ENCODE measurements around the gene STIM2. TPM values are rescaled to one million over a fixed set of nuclear protein-coding genes. Genes with fewer than 3 reads are reported as not detected.

STIM2 gene
- total RNA-seq, 1 experiment from 2014 or later: 15.5 TPM

DNA sequence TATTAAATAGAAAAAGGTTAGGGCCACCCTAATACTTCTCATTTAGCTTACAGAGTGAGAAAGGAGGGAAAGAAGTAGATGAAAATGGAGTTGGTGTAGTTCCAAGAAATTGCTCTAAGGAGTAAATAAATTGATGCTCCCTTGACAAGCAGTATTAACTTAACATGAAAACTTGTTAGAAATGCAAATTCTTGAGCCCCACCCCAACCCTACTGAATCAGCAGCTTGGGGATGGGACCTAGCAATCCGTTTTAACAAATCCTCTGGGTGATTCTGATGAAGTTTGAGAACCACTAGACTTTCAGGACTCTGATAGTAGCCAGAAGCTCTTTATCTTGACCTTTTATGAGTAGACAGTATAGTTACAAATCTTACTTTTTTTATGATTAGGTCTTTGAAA is 74.8 kb downstream of the STIM2 start:
- no TSS peak for BruUV-seq (replicated peaks)
- POLR2A ChIA-PET (ENCODE audit: unreplicated experiment): no interaction called here
- no peak overlapping the region for H2AFZ ChIP-seq (ENCODE audit: low read length)
- DNase-seq: no peak
- no peak overlapping the region for H3K4me2 ChIP-seq (ENCODE audit: low read length)
- H3K27me3 ChIP-seq (ENCODE audit: low read length): no peaks in the 10 kb centered on the region
- no peaks in the 10 kb centered on the region for H3K9me2 ChIP-seq (replicated peaks; ENCODE audit: low read length)
- H3F3A ChIP-seq (ENCODE audit: low read length, unreplicated experiment): no peaks in the 10 kb centered on the region
- intact Hi-C loops (cut with micrococcal nuclease): no loop called here
- no peaks in the 10 kb centered on the region for H3K36me3 ChIP-seq (ENCODE audit: low read depth, low read length)
- H3K79me2 ChIP-seq (ENCODE audit: low read length): no peaks in the 10 kb centered on the region
- no peak overlapping the region for H3K4me3 ChIP-seq (ENCODE audit: low read length)
- no peak for TF ChIP-seq CTCF (conservative IDR thresholded peaks at IDR 0.05; ENCODE audit: low read depth, low read length)
- no peak for TF ChIP-seq EZH2 (IDR thresholded peaks at IDR 0.05; ENCODE audit: low read length, unreplicated experiment)
- no peak for TF ChIP-seq EZH2phosphoT487 (IDR thresholded peaks at IDR 0.05; ENCODE audit: borderline replicate concordance, low read length)
- no peak overlapping the region for H3K27ac ChIP-seq (ENCODE audit: low read length)
- H4K20me1 ChIP-seq (ENCODE audit: low read length): 0 out of 2 replicates have a peak, but pooled peaks cover 3% of the 10 kb centered on the region
- H3K9me3 ChIP-seq (ENCODE audit: low read length): no peaks in the 10 kb centered on the region
- H3K9ac ChIP-seq (ENCODE audit: low read length): no peak overlapping the region
- no peaks in the 10 kb centered on the region for H3K4me1 ChIP-seq (ENCODE audit: insufficient read depth, low read length)
- no peak for ATAC-seq
- CTCF ChIA-PET: no interaction called here

GRCh38 chr4:26936284-26937065 is 75.8 kb downstream of the STIM2 start:
- POLR2A ChIA-PET (ENCODE audit: unreplicated experiment): no interaction called here
- 0 out of 2 replicates have a peak, but pooled peaks cover 3% of the 10 kb centered on the region for H4K20me1 ChIP-seq (ENCODE audit: low read length)
- intact Hi-C loops (cut with micrococcal nuclease): no loop called here
- H3K9me3 ChIP-seq (ENCODE audit: low read length): no peaks in the 10 kb centered on the region
- no peak overlapping the region for H3K27ac ChIP-seq (ENCODE audit: low read length)
- H3K27me3 ChIP-seq (ENCODE audit: low read length): no peaks in the 10 kb centered on the region
- CTCF ChIA-PET: no interaction called here
- no peaks in the 10 kb centered on the region for H3K9me2 ChIP-seq (replicated peaks; ENCODE audit: low read length)
- BruUV-seq (replicated peaks): no TSS peak
- H3K9ac ChIP-seq (ENCODE audit: low read length): no peak overlapping the region
- H3K4me1 ChIP-seq (ENCODE audit: insufficient read depth, low read length): no peaks in the 10 kb centered on the region
- no peak overlapping the region for H3K4me2 ChIP-seq (ENCODE audit: low read length)
- no peaks in the 10 kb centered on the region for H3F3A ChIP-seq (ENCODE audit: low read length, unreplicated experiment)
- ATAC-seq (no peak), DNase-seq (no peak)
- H2AFZ ChIP-seq (ENCODE audit: low read length): no peak overlapping the region
- no peaks in the 10 kb centered on the region for H3K36me3 ChIP-seq (ENCODE audit: low read depth, low read length)
- TF ChIP-seq EZH2 (IDR thresholded peaks at IDR 0.05; ENCODE audit: low read length, unreplicated experiment) (no peak), CTCF (conservative IDR thresholded peaks at IDR 0.05; ENCODE audit: low read depth, low read length) (no peak)
- H3K4me3 ChIP-seq (ENCODE audit: low read length): no peak overlapping the region
- no peaks in the 10 kb centered on the region for H3K79me2 ChIP-seq (ENCODE audit: low read length)

- no peak overlapping the region for H2AFZ ChIP-seq (ENCODE audit: low read length)
- intact Hi-C loops (cut with micrococcal nuclease): no loop called here
- POLR2A ChIA-PET (ENCODE audit: unreplicated experiment): no interaction called here
- H3K4me2 ChIP-seq (ENCODE audit: low read length): no peak overlapping the region
- TF ChIP-seq EZH2phosphoT487 (IDR thresholded peaks at IDR 0.05; ENCODE audit: borderline replicate concordance, low read length) (no peak), CTCF (conservative IDR thresholded peaks at IDR 0.05; ENCODE audit: low read depth, low read length) (no peak)
- H3K9ac ChIP-seq (ENCODE audit: low read length): no peak overlapping the region
- no peaks in the 10 kb centered on the region for H3K9me2 ChIP-seq (replicated peaks; ENCODE audit: low read length)
- H3K9me3 ChIP-seq (ENCODE audit: low read length): no peaks in the 10 kb centered on the region
- no peak overlapping the region for H3K27ac ChIP-seq (ENCODE audit: low read length)
- DNase-seq (no peak), ATAC-seq (no peak)
- no peak overlapping the region for H3K4me3 ChIP-seq (ENCODE audit: low read length)
- H3K79me2 ChIP-seq (ENCODE audit: low read length): no peaks in the 10 kb centered on the region
- no peaks in the 10 kb centered on the region for H3F3A ChIP-seq (ENCODE audit: low read length, unreplicated experiment)
- no peaks in the 10 kb centered on the region for H3K36me3 ChIP-seq (ENCODE audit: low read depth, low read length)
- no peaks in the 10 kb centered on the region for H3K27me3 ChIP-seq (ENCODE audit: low read length)
- CTCF ChIA-PET: no interaction called here
- 0 out of 2 replicates have a peak, but pooled peaks cover 3% of the 10 kb centered on the region for H4K20me1 ChIP-seq (ENCODE audit: low read length)
- BruUV-seq (replicated peaks): no TSS peak
- no peaks in the 10 kb centered on the region for H3K4me1 ChIP-seq (ENCODE audit: insufficient read depth, low read length)
Observed at GRCh38 chr4:26937139-26937538, 76.5 kb downstream of the STIM2 start.

Measured in PC-3 (cell line).